Measurements from ENCODE around the gene MFSD1. TPM values are rescaled to one million over a fixed set of nuclear protein-coding genes. Genes with fewer than 3 reads are reported as not detected.
A peak's percentile ranks its signal among the peaks of the same experiment; 100 is the strongest.

MFSD1 gene
- total RNA-seq, 2 donors from 2014 or later = 114 to 128 TPM

DNA sequence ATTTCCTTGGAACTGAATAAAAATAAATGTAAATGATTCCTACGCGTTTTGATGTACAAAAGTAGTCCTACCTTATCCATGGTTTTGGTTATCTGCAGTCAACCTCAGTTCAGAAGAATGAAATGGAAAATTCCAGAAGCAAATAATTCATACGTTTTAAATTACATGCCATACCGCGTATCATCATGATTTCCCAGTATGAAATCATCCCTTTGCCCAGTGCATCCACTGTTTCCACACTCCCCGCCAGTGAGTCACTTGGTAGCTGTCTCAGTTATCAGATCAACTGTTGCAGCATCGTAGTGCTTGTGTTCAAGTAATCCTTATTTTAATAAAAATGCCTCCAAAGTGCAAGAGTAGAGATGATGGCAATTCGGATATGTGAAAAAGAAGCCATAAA, 9.1 kb upstream of the MFSD1 start:
- Histone ChIP-seq H3K4me3 (no peak overlapping the region), H3K4me1 (ENCODE audit: control insufficient read depth in 1 of 2, low read depth in 2 of 2) (peaks cover 0 to 5% of the 10 kb centered on the region in 2 donors), H3K9me3 (no peaks in the 10 kb centered on the region), H3K36me3 (no peaks in the 10 kb centered on the region), H3K27me3 (replicated peaks; ENCODE audit: insufficient read depth) (no peaks in the 10 kb centered on the region), H3K27ac (no peak overlapping the region)
- TF ChIP-seq, protein P1, sequence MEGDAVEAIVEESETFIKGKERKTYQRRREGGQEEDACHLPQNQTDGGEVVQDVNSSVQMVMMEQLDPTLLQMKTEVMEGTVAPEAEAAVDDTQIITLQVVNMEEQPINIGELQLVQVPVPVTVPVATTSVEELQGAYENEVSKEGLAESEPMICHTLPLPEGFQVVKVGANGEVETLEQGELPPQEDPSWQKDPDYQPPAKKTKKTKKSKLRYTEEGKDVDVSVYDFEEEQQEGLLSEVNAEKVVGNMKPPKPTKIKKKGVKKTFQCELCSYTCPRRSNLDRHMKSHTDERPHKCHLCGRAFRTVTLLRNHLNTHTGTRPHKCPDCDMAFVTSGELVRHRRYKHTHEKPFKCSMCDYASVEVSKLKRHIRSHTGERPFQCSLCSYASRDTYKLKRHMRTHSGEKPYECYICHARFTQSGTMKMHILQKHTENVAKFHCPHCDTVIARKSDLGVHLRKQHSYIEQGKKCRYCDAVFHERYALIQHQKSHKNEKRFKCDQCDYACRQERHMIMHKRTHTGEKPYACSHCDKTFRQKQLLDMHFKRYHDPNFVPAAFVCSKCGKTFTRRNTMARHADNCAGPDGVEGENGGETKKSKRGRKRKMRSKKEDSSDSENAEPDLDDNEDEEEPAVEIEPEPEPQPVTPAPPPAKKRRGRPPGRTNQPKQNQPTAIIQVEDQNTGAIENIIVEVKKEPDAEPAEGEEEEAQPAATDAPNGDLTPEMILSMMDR (IDR thresholded peaks at IDR 0.05) = no peak
- no peak for DNase-seq (ENCODE audit: low spot score)
- ATAC-seq (ENCODE audit: insufficient number of reproducible peaks, low FRiP score, low read depth) = no peak

DNA sequence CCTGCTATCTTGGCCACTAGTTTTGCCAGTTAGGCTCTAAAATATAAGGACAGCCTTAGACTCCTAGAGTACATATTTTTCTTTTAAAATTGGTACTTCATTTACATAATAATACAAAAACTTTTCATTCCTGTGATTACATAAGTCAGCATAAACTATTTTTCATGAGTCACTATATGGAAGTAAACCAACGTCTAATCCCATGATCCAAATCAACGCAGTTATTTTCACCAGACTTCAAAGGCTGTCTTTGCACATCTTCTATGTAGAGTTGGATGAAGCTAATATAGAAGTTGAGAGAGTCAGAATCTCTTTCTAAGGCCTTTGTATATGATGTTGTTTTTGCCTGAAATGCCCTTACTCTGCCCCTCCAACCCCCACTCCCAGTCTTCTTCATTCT, 7.6 kb upstream of the MFSD1 start:
- Histone ChIP-seq H3K27ac (no peak overlapping the region), H3K4me1 (ENCODE audit: control insufficient read depth in 1 of 2, low read depth in 2 of 2) (peaks cover 0 to 5% of the 10 kb centered on the region in 2 donors), H3K4me3 (no peak overlapping the region), H3K36me3 (no peaks in the 10 kb centered on the region), H3K27me3 (replicated peaks; ENCODE audit: insufficient read depth) (no peaks in the 10 kb centered on the region), H3K9me3 (no peaks in the 10 kb centered on the region)
- DNase-seq (ENCODE audit: low spot score) = no peak
- no peak for ATAC-seq (ENCODE audit: insufficient number of reproducible peaks, low FRiP score, low read depth)
- TF ChIP-seq, protein P1 (IDR thresholded peaks at IDR 0.05) = no peak

GRCh38 chr3:158794936-158795518, 6.8 kb upstream of the MFSD1 start:
- TF ChIP-seq, protein P1 (IDR thresholded peaks at IDR 0.05) = peak; percentile 42
- H3K27ac ChIP-seq = no peak overlapping the region
- ATAC-seq (ENCODE audit: insufficient number of reproducible peaks, low FRiP score, low read depth) = no peak

GRCh38 chr3:158801201-158801600, 653 bp upstream of the MFSD1 start:
- TF ChIP-seq, protein P1 (IDR thresholded peaks at IDR 0.05) = no peak
- DNase-seq (ENCODE audit: low spot score) (no peak), ATAC-seq (ENCODE audit: insufficient number of reproducible peaks, low FRiP score, low read depth) (no peak)
- Histone ChIP-seq H3K9me3 (no peaks in the 10 kb centered on the region), H3K27ac (peak overlapping the region; percentile 81 to 83), H3K36me3 (peaks cover under 1% of the 10 kb centered on the region), H3K4me3 (peak overlapping the region; percentile 96), H3K4me1 (ENCODE audit: control insufficient read depth in 1 of 2, low read depth in 2 of 2) (peaks cover 7 to 33% of the 10 kb centered on the region in 2 donors), H3K27me3 (replicated peaks; ENCODE audit: insufficient read depth) (no peaks in the 10 kb centered on the region)

More at GRCh38 chr3:158794936-158795518, 6.8 kb upstream of the MFSD1 start:
- no peaks in the 10 kb centered on the region for H3K9me3 ChIP-seq
- peaks cover 0 to 5% of the 10 kb centered on the region in 2 donors for H3K4me1 ChIP-seq (ENCODE audit: control insufficient read depth in 1 of 2, low read depth in 2 of 2)
- H3K36me3 ChIP-seq = no peaks in the 10 kb centered on the region
- H3K4me3 ChIP-seq = no peak overlapping the region
- DNase-seq (ENCODE audit: low spot score) = no peak
- no peaks in the 10 kb centered on the region for H3K27me3 ChIP-seq (replicated peaks; ENCODE audit: insufficient read depth)

- Histone ChIP-seq H3K4me3 (peak overlapping the region; percentile 96), H3K27me3 (replicated peaks; ENCODE audit: insufficient read depth) (no peaks in the 10 kb centered on the region), H3K4me1 (ENCODE audit: control insufficient read depth in 1 of 2, low read depth in 2 of 2) (peaks cover 7 to 33% of the 10 kb centered on the region in 2 donors), H3K36me3 (peaks cover 2% of the 10 kb centered on the region), H3K27ac (peak overlapping the region; percentile 76 to 83), H3K9me3 (no peaks in the 10 kb centered on the region)
- no peak for ATAC-seq (ENCODE audit: insufficient number of reproducible peaks, low FRiP score, low read depth)
- TF ChIP-seq, protein P1 (IDR thresholded peaks at IDR 0.05) = no peak
- no peak for DNase-seq (ENCODE audit: low spot score)
Observed at GRCh38 chr3:158802409-158803268, 785 bp downstream of the MFSD1 start.

Data from thoracic aorta (tissue), 2 donors.